GM21737 (cell line): ENCODE data around the gene CMIP.

Experiments
- ATAC-seq: cut with Tn5 transposase; IDR thresholded peaks from one replicate; pipeline ENCODE4 v1.9.1; 2021; ENCODE audit warnings: mild to moderate bottlenecking, moderate library complexity; ENCODE audit not compliant: unreplicated experiment

The CMIP gene

DNA sequence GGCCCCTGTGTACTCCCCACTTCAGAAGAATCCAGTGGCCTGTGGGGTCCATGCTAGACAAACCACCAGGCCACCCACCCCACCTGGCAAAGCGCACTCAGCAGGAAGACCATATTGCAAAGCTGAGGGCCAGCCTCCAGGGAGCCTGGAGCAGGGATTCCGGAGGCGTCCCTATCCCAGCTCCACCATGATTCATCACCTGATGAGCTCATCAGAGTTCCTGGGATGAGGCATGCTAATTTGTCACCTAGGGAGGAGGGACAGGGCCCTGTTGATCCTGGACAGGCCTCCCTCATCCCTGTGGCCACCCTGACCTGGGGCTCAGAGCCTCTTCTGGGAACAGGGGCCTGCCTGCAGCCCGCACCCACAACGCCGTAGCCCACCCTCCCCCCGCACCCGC lies 202.9 kb downstream of the CMIP start:
- no peak for ATAC-seq

DNA sequence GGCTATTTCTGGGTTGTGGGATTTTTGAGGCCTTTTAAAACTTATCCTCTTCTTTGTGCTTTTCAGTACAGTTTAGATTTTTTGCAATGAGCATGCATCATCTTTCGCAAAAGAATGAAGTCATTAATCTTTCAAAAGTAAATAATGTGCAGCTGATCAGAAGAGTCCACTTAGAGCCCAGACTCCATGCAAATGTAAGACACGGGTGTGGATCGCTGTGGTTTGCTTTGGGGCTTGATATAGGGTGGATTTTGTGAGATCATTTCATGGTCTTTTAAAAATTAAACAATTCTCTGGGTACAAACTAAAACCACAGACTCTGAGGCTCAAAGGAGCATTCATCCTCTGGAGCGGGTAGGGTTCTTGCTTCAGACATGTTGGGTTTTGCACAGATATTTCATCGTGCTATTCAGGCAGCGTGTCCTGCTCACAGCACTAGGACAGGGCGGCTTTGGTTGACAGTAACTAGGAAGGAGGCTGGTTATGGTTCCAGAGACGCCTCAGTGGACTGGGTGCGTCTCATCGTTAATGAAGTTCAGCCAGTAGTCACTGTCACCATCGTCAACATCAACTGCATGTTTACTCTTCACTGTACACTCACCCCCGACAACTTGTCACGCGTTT lies 205.1 kb downstream of the CMIP start:
- no peak for ATAC-seq

DNA sequence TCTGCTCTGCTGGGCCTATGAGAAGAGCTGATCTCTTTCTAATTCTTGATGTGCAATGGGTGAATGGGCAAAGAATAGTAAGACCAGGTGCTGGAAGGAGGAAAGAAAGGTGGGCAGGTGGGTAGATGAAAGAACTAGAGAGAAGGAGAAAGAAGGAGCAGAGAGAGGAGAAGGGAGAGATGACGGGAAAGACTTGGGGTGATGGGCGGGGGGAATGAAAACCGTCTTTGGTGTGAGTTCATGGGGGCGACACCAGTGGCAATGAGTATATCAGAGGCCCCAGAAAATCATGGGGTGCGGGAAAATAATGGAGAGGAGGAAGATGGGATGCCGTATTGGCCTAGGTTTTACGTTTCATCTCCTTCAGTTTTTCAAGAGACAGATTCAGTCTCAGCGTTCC lies 205.7 kb downstream of the CMIP start:
- ATAC-seq: no peak

DNA sequence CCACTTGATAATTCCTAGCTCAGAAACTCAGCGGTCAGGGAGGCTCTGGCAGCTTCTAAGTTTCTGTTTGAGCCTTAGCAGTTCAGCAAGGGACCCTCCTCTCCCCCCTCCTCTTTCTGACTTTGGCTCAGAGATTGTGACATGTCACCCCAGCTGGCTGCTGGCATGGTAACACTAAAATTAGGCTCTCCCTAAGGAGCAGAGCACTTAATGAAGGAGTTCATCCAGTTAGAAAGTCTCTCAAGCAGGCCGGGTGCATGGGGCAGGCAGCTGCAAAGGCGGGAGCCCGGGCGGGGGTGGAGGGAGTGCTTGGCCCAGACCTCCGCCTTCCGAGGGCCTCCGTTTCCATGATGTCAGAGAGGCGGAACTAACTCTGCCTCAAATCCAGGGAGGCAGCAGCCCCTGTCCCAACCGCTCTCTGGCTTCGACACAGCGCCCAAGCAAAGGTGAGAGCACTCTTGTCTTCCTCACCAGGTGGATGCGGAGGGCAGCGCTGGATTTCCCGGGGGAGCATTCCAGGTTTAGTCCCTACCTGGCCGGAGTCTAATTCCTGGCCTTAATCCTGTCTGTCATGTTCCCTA lies 206.5 kb downstream of the CMIP start:
- no peak for ATAC-seq

DNA sequence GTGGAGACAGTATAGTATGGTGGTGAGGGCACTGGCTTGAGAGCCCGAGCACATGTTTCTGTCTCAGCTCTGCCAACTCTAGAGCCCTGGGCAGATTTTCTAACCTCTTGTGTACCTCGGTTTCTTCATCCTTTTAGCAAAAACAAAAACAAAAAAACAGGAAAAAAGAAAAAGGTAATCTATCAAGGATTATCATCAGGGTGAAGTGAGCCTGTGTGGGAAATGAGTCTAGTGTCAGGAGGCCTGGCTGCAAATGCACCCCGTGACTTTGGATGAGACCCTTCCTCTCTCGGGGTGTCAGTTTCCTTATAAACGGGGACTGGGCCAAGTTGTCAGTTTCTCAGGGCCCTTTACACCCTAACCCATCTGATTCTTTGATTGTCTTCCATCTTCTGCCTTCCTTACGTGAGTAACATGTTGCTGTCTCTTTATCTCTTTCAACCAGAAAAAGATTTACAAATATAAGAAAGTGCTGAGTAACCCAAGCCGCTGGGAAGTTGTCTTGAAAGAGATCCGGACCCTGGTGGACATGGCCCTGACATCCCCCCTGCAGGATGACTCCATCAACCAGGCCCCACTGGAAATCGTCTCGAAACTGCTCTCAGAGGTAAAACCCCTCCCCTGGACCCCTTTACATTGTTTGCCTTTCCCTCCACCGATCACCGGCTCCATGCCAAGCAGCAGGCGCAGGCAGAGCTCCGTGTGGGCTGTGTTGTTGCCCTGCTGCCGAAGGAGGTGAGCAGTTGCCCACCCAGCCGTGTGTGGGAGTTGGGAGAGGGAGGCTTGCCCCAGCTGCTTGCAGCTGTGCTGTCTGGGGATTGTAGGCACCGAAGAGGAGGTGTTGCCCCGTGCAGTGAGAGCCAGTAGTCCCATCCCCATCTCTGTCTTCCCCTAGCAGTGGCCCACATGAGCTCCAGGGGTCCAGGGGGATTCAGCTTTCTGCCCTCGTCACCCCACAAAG lies 207.4 kb downstream of the CMIP start:
- ATAC-seq: no peak

GRCh38 chr16:81652798-81653505 lies 208.3 kb downstream of the CMIP start:
- no peak for ATAC-seq

GRCh38 chr16:81654346-81654745 lies 209.7 kb downstream of the CMIP start:
- no peak for ATAC-seq

DNA sequence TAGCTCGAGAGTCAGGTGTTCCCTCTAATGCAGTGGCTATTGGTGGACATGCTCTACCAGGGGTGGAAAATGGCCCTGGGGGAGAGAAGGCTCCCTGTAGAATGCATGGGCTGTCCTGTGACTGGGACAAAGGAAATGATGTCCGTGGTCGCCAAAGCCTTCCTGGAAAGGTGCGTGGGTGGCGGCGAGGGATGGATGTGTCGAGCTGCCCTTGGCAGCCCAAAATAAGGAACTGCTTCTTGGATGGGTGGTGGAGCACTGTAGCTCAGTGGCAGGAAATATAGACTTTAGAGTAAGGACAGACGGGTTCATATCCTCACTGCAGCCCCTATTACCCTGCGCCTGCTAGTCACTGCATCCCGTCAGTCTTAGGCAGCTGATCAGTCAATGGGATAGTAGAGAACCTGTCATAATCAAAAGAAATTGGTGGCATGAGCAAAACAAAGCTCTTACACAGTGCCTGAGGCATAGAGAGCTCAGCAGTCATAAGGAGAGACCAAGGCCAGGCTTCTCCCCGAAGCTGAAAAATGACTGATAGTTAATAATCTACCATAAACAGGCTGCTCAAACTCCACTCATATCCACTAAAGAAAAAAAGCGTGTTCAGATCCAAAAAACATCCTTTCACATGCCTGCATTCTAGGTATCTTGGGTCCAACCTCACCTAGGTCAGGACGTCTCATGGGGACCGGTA lies 211.0 kb downstream of the CMIP start:
- no peak for ATAC-seq

DNA sequence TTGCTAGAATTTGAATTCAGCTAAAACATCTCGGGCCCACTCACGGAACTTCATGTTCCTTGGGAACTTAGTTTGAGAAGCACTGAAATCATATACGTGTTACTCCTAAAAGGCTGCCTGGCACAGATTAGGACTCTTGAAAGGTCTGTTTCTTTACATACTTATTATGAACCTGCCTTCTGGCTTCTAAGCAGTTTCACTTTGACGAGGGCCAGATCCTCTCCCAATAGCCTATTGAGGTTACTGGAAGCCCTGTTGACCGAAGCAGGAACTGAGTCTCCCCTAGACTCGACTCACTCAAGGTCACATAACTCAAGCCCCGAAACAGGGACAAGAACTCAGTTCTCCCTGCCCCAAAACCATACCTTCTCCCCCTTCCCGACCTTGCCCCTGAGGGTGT lies 212.6 kb downstream of the CMIP start:
- ATAC-seq: no peak

- no peak for ATAC-seq
Measured at GRCh38 chr16:81657781-81658180, 213.2 kb downstream of the CMIP start.

DNA sequence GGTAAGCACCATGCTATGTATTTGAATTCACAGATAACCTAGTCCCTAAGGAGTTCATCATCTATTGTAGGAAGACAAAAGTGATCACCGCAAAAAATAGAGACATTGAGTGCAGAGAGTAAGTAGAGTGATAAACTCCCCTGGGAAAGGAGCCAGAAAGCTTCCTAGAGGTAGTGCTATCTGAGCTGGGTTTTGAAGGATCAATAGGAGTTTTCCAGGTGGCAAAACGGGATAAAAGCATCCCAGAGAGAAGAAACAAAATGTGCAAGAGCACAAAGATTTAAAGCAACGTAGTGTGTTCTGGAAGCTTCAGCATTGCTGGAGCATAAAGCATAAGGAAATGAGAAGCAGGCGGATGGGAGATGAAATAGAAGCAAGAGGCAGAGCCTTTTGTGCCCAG lies 213.8 kb downstream of the CMIP start:
- ATAC-seq: no peak

DNA sequence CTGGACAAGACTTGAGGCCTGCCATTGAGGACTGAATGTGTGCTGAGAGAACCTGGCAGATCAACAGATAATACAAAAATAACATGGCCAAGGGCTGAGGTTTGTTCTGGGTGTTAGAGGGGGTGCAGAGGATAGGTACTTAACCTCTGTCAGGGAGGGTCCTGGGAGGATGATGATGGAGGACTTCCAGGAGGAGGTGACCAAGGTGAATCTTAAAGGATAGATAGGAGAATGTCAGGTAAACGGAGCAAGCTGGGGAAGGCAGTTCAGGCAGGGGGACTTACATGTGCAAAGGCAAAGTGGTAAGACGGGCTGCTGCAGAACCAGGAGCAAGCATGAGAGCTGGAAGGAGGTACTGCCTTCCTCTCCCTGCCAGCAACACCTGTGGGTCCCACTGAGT lies 214.6 kb downstream of the CMIP start:
- no peak for ATAC-seq

DNA sequence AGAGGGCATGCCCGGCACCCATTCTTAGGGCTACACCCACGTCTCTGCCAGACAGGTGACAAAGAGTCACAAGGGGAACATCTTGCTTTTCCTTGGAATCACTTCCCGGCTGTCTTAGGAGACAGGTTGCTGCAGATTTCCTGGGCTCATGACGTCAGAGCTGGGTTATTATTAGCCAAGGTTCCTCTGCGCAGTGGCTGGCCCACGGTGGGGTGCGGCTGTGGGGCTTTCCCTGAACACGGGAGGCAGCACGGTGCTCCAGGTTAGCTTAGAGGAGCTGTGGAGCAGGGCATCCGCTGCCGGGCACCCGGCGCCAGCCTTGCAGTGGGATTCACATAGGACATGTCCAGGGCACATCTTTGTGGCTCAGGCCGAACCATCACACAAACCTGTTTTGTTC lies 216.5 kb downstream of the CMIP start:
- no peak for ATAC-seq

- no peak for ATAC-seq
Measured at GRCh38 chr16:81664153-81664552, 219.5 kb downstream of the CMIP start.

DNA sequence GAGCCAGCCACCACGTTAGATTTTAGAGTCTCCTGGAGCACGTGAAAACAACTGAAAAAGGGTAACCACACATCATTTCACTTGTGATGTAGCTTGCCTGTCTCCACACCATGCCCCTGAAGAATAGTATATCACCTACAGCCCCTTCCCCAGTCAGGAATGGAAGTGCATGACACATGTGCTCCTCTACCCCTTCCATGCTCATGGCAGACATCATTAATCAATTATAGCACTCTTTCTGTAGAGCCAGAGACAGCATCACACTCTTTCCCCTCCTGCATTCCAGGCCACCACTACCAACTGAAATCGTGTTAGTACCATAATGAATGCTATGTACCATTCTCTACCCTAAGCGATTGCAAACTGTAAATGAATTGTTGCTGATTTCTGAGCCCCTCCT lies 221.0 kb downstream of the CMIP start:
- ATAC-seq: no peak

DNA sequence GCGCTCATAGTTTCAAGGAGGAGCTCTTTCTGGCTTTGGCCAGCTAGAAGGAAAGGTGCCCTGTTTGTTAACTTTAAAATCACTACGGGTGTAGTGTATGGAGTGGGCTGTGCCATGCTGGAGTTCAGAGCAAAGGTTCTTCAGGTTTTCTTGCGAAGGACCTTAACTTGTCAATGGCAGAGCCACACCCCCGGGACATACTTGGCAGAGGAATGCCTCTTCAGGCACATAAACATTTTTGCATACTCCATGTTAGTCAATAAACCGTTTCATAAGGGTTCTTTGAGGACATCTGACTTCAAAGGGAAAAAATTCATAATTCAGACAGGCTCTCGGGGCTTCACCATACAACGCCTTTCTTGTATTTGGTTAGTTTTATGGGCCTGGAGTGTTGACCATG lies 221.5 kb downstream of the CMIP start:
- no peak for ATAC-seq

GRCh38 chr16:81668243-81669097 lies 223.9 kb downstream of the CMIP start:
- no peak for ATAC-seq

GRCh38 chr16:81669473-81670350 lies 225.1 kb downstream of the CMIP start:
- no peak for ATAC-seq
